NCI-H345 treated with DMSO at 0.1 percent for 48 hours (cell line): ENCODE measurements around the gene WDR86.

Experiments
- DNase-seq: peaks from one replicate; lab custom pipeline; 2025; ENCODE audit not compliant: unreplicated experiment; lab: John Stamatoyannopoulos, UW

The WDR86 gene

DNA sequence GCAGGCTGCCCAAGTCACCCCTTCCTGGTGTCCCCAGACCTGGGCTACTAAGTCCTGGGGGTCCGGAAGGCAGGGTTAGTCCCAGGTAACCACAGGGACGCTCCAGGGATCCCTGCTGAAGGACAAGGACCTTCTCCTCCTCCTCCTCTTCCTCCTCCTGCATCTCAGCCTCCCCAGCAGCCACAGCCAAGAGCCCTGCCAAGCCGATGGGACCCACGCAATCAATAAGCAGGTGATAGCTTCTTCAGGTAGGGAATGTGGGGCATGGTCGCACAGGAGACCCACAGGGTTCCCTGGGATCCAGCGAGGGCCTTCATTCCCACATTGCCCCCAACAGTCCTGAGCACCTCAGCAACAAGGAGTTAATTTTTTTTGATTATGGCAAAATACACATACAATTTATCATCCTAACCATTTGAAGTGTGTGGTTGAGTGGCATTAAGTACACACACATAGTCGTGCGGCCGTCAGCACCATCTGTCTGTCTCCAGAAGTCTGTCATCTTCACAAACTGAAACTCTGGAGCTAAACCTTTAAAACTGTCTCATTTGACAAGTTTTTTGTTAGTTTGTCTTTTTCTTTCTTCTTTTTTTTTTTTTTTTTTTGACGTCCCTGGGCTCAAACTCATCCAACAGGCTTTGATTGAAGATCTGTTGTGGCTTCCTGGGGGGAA, 18.0 kb upstream of the WDR86 start:
- DNase-seq, result no peak

DNA sequence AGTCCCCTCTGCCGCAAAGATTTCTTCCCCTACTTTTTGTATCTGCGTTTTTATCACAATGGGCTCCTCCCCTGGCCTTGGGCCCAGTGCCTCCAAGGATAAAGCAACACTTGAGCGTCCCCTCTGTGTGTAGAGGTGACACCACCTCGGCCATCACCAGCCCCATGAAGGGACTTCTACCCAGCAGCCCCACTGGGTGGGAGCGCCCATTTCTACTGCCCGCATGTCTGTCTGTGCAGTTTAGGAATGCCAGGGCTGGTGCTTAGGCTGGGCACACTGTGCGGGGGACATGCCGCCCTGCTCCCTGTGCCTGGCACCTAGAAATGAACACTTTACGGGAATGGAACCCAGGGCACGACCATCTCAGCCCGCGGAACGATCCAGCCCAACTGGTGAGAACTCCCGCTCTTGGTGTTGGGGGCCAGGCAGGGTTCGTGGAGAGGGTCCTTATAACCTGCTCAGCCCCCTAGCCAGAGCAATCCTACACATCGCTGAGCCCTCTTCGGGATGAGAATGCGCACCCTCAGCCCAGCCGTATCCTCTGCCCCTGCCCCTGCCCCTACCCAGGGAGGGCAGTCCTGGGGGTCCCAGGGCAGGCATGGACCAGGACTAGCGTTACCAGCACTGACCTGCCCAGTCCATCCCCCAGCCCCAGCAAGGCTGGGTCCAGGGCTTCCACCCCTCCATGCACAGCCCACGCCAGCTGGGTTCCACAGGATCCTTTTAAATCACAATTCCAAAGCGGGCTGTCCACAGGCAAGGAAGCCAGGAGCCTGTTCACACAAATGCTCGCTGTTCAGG, 17.3 kb upstream of the WDR86 start:
- no peak for DNase-seq

DNA sequence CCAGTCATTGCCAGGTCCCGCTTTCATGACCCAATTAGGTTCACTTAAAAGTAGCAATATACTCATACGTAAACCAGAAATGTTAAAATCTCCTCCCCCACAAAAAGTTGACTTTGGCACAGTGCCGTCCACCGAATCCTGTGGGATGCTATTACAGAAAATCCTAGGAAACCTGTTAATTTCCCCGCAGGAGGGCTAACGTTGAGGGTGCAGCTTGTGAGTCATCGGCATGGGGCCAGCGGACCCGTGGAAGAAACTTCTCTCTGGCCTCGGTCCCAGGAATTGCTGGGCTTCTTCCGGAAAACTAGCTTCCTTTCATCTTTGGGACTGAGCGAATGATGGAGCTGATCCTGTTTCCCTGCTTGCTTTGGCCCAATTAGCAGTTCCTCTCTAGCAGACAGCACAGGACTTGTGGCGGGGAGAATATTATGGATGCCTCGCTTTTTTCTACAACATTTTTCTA, 16.6 kb upstream of the WDR86 start:
- no peak for DNase-seq

DNA sequence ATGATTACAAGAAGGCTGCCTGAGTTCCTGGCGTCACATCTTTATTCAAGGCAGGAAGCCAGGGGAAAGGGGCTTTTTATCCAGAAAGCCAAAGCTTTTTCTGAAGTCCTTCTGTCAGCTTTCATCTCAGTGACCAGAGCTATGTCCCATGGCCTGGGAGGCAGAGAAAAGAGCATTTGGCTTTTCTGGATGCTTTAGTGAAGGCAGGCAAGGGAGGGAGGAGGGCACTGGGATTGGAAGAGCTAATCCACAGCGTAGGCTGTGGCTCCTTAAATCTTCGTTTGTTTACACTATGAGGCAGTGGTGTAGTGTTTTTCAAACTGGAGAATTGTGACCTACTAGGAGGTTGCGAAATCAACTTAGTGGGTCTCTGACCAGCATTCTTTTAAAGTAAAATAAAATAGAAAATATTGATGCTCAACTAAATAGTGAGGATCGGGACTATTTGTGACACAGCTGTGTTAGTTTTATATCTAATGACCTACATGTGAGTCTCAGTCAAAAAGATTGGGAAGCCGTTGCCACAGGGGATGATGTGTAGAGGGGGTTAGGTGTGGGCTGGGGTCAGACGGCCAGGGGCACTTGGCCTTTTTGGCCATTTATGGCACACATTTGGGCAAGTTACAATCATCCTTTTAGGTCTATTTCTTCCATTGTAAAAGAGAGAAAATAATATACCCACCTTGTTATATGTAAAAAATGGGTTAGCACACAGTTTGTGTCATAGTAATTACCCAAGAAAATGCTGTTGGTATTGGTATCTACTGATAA, 16.0 kb upstream of the WDR86 start:
- DNase-seq, result no peak

DNA sequence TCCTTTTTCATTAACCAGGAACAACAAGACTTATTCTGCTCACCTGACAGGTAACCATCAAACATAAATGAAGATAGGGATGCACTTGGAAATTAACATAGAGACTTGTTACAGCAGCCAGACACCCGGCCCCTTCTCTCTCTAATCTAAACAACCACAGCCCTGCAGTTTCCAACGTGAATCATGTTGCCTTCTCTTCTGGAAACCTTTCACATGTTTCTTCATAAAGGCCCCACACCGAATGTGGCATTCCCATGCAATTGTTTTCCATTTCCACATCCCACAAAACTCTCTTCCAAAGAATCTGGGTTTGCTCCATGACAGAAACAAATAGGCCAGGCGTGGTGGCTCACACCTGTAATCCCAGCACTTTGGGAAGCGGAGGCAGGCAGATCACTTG, 15.0 kb upstream of the WDR86 start:
- DNase-seq, result no peak

DNA sequence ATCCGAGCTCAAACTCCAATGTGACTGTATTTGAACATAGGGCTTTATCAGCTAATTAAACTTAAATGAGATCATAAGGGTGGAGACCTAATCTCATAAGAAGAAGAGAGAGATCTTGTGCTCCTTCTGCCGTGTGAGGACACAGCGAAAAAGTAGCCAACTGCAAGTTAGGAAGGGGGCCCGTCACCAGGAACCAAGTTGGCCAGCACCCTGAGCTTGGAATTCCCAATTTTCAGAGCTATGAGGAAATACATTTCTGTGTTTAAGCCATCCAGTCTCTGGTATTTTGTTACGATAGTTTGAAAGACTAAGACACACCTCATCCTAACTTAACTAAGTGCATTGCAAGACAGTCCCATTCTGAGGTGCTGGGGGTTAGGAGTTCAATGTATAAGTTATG, 14.1 kb upstream of the WDR86 start:
- no peak for DNase-seq

DNA sequence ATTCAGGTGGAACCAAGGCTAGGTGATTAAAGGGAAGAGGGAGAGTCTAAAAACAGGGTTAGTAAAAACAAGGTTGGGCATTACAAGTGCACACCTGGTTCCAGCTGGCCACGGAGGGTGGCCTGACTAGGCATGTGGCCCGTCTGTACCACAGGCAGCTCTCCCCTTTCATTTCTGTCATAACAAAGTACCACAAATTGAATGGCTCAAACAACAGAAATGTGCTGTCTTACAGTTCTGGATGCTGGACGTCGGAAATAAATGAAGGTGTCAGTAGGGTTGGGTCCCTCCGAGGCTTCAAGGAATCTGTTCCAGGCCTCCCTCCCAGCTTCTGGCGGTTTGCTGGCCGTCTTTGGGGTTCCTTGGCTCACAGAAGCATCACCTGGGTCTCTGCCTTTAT, 13.4 kb upstream of the WDR86 start:
- no peak for DNase-seq

DNA sequence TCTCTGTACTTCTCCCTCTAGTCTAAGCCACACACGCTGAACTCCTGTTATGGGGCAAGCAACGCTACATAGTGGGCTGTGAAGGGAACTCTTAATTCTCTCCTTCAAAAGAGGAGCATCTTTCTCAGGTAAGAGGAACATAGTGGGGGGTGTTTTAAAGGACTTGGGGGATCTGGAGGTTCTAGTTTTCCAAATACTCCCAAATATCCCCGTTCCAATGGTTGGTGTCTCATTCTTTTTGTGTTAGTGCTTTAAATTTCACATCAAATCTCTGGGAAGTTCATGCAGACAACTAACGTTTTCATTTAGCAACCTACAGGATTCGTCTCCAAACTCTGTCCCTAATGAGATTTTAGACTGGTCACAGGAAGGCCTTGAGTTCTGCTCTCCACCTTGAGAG, 12.4 kb upstream of the WDR86 start:
- DNase-seq, result no peak

DNA sequence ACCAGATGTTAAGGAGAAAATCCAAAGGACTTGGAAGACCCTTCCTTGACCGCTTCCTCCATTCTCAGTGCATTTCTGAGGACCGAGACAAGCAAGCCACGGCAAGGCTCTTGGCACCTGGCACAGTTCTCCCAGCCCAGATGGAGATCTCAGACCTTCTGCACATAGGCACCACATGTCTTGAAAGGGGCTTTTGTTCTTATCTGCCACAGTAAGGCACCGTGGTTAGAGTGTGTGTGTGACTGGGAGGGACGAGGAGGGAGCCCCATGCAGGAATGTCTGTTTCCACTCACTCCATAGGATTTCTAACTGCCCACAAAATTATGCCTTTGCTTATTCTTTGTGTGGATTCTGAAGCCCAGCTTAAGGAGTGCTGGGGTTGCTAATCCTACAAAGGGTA, 10.3 kb upstream of the WDR86 start:
- no peak for DNase-seq

DNA sequence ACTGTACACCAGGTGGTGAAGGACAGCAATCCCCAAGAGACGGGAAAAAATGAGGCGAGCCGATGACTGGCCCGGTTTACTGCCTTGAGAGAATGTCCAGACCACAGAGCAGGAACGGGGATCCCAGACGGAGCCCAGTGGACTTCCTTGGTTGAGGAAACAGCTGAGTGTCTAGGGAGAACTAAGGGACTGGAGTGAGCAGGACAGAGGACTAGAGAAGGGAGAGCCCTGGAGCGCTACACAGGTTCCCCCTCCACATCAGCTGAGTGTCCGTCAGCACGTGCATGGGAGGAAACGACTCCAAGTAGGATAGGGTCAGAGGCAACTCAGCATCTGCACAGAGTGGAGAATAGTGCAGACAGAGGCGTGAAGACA, 7.1 kb upstream of the WDR86 start:
- no peak for DNase-seq

DNA sequence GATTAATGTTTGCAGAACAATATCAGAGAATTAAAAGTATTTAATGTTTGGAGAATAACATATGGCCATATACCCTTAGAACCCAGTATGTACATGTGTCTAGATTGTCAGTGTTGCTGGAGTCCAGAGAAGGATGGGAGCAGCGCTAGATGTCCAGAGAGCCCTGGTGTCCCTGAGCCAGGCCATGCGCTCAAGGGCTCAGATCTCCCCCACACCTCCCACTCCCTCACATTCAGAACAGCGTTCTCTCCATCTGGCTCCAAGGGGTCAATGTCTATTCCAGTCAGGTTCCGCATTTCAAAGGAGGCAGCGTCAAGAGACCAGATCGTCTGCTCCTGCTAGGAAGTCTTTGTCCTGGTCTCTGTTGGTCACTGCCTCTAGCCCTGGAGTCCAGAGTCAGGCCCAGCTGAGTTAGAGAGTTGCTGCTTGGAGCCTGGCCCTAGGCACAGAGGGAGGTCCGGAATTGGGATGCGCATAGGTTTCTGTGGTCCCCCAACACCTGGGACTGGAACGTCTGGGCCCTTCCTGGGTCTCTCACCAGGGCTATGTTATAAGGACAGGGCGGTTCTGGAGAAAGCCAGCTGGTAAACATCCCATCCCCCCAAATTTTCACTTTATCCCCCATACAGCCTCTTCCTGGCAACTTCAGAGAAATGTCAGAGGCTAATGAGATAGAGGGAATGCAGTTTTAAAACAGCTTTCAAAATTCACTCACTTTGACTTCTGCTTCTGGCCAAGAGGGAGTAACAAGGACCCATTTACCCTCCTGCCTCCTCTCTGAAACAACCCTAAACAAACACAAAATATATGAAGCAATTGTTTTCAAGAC, 6.5 kb upstream of the WDR86 start:
- DNase-seq, result no peak

DNA sequence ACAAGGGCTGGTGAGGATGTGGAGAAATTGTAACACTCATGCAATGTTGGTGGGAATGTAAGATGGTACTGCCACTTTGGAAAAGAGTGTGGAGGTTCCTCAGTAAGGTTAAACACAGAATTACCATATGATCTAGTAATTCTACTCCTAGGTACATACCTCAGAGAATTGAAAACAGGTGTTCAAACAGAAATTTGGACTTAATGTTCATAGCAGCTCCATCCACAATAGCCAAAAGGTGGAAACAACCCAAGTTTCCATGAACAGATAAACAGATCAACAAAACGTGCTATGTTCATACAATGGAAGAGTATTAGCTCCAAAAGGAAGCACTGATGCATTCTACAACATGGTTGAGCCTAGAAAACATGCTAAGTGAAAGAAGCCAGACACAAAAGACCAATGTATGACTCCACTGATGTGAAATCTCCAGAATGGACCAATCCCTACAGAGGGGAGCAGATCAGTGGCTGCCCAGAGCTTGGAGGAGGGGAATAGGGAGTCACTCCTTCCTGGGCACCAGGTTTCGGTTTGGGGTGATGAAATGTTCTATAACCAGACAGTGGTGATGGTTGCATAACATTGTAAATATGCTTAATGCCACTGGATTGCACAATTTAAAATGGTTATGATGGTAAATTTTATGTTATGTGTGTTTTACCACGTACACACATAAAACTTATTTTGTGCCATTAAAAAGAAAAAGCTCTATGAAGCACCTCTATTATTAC, 5.7 kb upstream of the WDR86 start:
- DNase-seq, result no peak

DNA sequence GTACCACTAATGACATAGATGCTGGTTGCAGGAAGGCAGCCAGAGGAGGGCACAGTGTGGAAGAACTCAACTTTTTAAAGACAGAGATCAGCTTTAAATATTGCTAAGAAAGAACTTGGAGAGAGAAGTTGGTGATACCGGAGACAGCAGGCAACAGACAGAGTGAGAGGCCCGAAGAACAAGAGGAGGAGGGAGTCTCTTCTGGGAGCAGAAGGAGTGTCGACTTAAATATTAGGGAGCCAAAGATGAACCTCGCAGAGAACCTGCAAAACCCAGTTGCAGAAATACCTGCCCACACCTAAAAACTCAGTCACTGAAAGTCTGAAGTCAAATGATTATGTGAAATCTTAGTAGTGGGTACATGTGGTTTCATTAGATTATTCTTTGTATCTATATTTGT, 3.4 kb upstream of the WDR86 start:
- DNase-seq, result no peak

DNA sequence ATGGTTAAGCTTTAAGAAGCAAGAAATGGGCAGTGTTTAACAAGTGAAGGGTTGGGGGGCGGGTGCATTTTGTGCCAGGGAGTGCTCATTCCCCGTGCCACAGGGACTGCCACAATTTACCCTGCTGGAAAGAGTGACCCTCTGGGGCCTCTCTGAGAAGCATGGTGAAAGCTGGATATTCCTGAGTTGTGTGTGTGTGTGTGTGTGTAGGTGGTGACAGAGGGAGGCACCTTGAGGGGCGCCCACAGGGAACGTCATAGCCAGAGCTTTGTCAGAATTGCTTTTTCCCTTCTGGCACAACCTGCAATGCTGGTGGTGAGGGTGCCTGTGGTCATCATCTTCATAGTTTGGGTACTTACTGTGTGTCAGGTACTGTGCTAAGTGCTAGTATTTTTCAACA, 2.5 kb upstream of the WDR86 start:
- DNase-seq, result no peak

DNA sequence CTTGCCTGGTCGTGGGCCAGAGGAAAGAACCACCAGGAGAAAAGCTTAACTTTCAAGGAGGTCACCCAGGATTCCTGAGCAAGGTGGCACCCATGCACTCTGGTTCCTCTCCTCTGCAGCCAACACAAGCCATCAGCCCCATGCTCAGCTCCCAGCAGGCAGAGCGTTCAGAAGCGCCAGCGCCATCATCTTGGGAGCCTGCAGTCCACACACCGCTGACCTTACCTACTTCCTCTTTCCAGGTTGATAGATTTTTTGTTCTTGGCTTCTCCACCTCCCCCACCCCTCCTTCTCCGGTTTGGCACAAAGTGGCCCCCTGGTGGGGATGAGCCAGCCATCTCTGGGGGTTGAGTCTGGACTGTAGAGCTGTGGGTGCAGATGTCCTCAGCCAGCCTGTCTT, 1.7 kb upstream of the WDR86 start:
- DNase-seq, result no peak

DNA sequence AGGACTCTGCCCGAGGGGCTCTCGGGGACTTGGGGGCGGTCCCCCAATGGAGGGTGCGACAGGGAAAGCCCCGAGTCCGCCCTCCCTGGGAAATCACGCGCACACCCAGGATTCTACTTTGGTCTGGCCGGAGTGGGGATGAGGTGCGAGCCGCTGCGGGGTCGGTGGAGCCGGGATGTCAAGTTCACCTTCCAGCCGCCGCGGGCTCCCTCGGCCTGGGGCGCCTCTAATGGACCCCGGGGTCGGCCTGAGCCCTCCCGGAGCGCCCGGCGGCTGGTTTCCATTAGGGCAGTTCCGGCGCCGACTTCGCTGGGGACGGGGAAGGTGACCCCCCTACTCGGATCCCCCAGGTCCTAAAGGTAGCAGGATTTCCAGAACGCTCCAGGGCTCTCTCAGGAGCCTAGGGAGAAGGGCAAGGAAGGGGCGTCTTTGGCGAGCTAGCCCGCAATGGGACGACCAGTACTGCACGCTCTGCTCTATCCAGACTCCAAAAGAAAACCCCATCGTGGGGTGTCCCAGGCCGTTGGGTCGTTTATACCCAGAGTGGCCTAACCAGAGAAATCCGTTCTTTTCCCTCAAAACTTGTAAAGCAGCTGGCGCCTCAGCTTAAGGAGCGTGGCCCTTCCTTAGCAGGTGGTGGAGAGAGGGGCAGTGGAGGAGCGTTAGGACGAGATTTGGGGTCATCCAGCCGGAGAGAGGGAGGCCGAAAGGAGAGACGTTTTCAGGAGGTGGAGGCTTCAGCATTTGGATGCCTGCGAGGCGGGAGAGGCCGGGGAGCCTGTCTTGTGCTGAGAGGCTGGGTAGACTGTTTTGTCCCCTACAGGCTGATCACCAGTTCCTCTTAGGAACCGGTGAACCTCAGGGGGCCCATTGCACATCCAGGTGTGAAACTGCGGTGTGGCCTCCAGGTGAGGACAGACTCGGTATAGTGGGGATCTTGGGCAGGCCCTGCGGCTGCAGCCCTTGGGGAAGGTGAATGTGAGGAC, 860 bp upstream of the WDR86 start:
- no peak for DNase-seq

DNA sequence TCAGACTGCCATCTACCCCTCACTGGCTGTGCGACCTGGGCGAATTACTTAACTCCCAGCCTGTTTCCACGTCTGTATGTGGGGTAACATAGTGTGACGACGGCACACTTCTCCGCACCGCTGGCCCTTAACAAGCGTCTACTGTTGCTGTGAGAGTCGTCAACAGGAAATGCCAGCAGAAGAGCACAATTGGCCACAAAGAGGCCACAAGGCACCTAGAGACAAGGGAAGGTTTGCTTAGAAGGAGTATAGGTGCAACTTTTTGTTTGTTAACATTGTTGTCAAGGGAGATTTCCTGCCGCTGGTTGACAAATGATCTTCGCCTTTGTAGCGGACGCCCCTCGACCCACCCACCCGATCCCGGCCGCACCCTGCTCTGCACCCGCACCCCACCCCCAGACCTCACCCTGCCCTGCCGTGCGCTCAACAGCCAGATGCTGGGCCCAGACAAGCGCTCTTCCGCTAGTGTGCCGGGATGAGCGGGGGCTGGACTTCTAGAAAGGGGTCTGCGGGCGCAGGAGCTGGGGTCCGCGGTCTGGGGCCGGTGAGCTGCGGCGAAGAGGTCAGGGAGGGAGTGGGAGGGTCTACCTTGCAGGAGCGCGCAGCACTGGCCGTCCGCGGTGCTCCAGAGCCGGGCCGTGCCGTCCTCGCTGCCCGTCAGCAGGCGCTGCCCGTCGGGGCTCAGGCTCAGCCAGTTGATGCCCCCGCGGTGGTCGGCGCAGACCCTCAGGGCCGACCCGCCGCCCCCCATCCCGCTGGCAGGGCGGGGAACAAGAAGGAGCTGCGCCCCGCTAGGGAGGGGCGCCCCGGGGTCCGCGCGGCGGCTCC, 785 bp downstream of the WDR86 start:
- no peak for DNase-seq

DNA sequence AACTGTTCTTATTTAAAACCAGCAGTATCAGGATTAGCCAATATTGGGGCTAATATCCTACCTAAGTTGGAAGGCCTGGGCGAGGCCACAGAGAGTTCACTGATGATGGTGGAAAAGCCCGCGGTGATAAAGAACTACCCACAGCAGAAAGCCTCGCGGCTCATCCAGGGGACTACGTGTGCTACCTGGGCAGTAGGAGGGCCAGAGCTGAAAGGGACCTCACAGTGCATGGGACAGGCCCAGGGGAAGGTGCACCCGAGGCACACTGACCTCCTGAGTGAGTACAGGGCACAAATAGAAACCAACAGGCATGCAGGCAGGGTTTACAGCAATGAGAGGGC, 1.4 kb downstream of the WDR86 start:
- DNase-seq, result no peak
